Activated naive CD8-positive, alpha-beta T cell treated with anti-CD3 and anti-CD28 coated beads, Interleukin-2, amount 50 U/mL, for 16 hours (primary cell): Measurements from ENCODE around the gene POU2F1.

Experiments
- DNase-seq: peaks from one replicate; pipeline ENCODE4 v3.0.0-alpha.2; 2020; ENCODE audit warnings: low read depth, low spot score

POU2F1 gene

GRCh38 chr1:167367705-167368104, 147.0 kb downstream of the POU2F1 start:
- no peak for DNase-seq

GRCh38 chr1:167369175-167369574, 148.5 kb downstream of the POU2F1 start:
- DNase-seq: no peak

GRCh38 chr1:167369933-167370332, 149.2 kb downstream of the POU2F1 start:
- DNase-seq: no peak

- DNase-seq: no peak
Observed at GRCh38 chr1:167371030-167371429, 150.3 kb downstream of the POU2F1 start.

- DNase-seq: no peak
Observed at GRCh38 chr1:167373398-167373797, 152.7 kb downstream of the POU2F1 start.

- no peak for DNase-seq
Observed at GRCh38 chr1:167373986-167374385, 153.3 kb downstream of the POU2F1 start.

GRCh38 chr1:167375949-167376348, 155.3 kb downstream of the POU2F1 start:
- DNase-seq: no peak

GRCh38 chr1:167387251-167387910, 166.7 kb downstream of the POU2F1 start:
- no peak for DNase-seq

- DNase-seq: no peak
Observed at GRCh38 chr1:167388976-167389375, 168.3 kb downstream of the POU2F1 start.

GRCh38 chr1:167392200-167392696, 171.6 kb downstream of the POU2F1 start:
- no peak for DNase-seq

GRCh38 chr1:167400359-167400953, 179.8 kb downstream of the POU2F1 start:
- no peak for DNase-seq

GRCh38 chr1:167401260-167401873, 180.7 kb downstream of the POU2F1 start:
- no peak for DNase-seq

GRCh38 chr1:167404161-167404888, 183.6 kb downstream of the POU2F1 start:
- DNase-seq: no peak

- DNase-seq: no peak
Observed at GRCh38 chr1:167404908-167405307, 184.2 kb downstream of the POU2F1 start.

GRCh38 chr1:167408355-167408754, 187.7 kb downstream of the POU2F1 start:
- DNase-seq: no peak

GRCh38 chr1:167409183-167409582, 188.5 kb downstream of the POU2F1 start:
- DNase-seq: no peak

- DNase-seq: no peak
Observed at GRCh38 chr1:167412072-167412471, 191.4 kb downstream of the POU2F1 start.

GRCh38 chr1:167412920-167413319, 192.2 kb downstream of the POU2F1 start:
- DNase-seq: no peak

- no peak for DNase-seq
Observed at GRCh38 chr1:167413328-167413727, 192.6 kb downstream of the POU2F1 start.

- DNase-seq: no peak
Observed at GRCh38 chr1:167416506-167416905, 195.8 kb downstream of the POU2F1 start.

- no peak for DNase-seq
Observed at GRCh38 chr1:167418391-167418790, 197.7 kb downstream of the POU2F1 start.

- no peak for DNase-seq
Observed at GRCh38 chr1:167419245-167419644, 198.6 kb downstream of the POU2F1 start.
